ENCODE measurements around the gene KRT7. TPM values are rescaled to one million over a fixed set of nuclear protein-coding genes. Genes with fewer than 3 reads are reported as not detected.
A peak's percentile ranks its signal among the peaks of the same experiment; 100 is the strongest.

KRT7 gene
- total and polyA plus RNA-seq, 2 donors (not counting 3 experiments of a cell fraction or from before 2014, with no cell fraction given), result 120 to 293 TPM

- no TSS peak for BruUV-seq (replicated peaks)
- Histone ChIP-seq H2AFZ (ENCODE audit: low read depth, low read length) (no peak overlapping the region), H3K27ac (ENCODE audit: insufficient read depth, low read depth, low read length) (no peak overlapping the region), H3K9me3 (replicated peaks; ENCODE audit: control insufficient read depth, insufficient read depth, low read length) (no peaks in the 10 kb centered on the region), H3K4me1 (ENCODE audit: control insufficient read depth, extremely low read depth, insufficient read depth, low read length) (peaks cover 13% of the 10 kb centered on the region), H3K79me2 (ENCODE audit: control insufficient read depth, insufficient read depth, low read length) (peaks cover 2% of the 10 kb centered on the region), H3K9ac (replicated peaks; ENCODE audit: extremely low read depth, insufficient read depth, low read length) (no peak overlapping the region), H3K4me3 (replicated peaks in 1 of 3; ENCODE audit: insufficient read depth in 1 of 3, low read depth in 1 of 3, low read length in 3 of 3) (no peak overlapping the region), H3K36me3 (ENCODE audit: control insufficient read depth in 2 of 2, extremely low read depth in 1 of 2, insufficient read depth in 2 of 2, low read length in 2 of 2) (peaks cover 0 to 5% of the 10 kb centered on the region in 2 experiments), H4K20me1 (replicated peaks; ENCODE audit: control insufficient read depth, extremely low read depth, insufficient read depth, low read length) (no peaks in the 10 kb centered on the region), H3K27me3 (ENCODE audit: control insufficient read depth in 2 of 2, insufficient read depth in 2 of 2, low read length in 2 of 2) (no peaks in the 10 kb centered on the region), H3K4me2 (ENCODE audit: insufficient read depth, low read length) (no peak overlapping the region), H3K9me1 (replicated peaks; ENCODE audit: control insufficient read depth, extremely low read depth, insufficient read depth, low read length) (no peaks in the 10 kb centered on the region)
- ChIA-PET CTCF (interaction anchor here (0.9 to 2.8 kb wide), 6 partner anchors 14 to 82 kb away, joined by 3 to 10 read pairs (median 4); no protein-coding TSS in a partner anchor), POLR2A (no interaction called here)
- DNase-seq (ENCODE audit: low read depth, low spot score) (no peak), FAIRE-seq (no peak)
- intact Hi-C loops (cut with micrococcal nuclease), result no loop called here
- dilution Hi-C loops (cut with MboI; ENCODE audit: extremely low pct_ligation_motif_present, low sequenced_read_pairs), result no loop called here
- peak; percentile 44 for TF ChIP-seq POLR2A (IDR thresholded peaks at IDR 0.05; ENCODE audit: low read depth, low read length)
- no peak for TF ChIP-seq MYC (IDR thresholded peaks at IDR 0.05; ENCODE audit: low read depth, low read length)
These were observed 5.3 kb downstream of the KRT7 start for GRCh38 chr12:52238207-52238840.

- peaks cover 2% of the 10 kb centered on the region for H3K79me2 ChIP-seq (ENCODE audit: control insufficient read depth, insufficient read depth, low read length)
- H3K4me2 ChIP-seq (ENCODE audit: insufficient read depth, low read length), result no peak overlapping the region
- dilution Hi-C loops (cut with MboI; ENCODE audit: extremely low pct_ligation_motif_present, low sequenced_read_pairs), result no loop called here
- H3K4me1 ChIP-seq (ENCODE audit: control insufficient read depth, extremely low read depth, insufficient read depth, low read length), result peaks cover 21% of the 10 kb centered on the region
- intact Hi-C loops (cut with micrococcal nuclease), result no loop called here
- POLR2A ChIA-PET, result no interaction called here
- BruUV-seq (replicated peaks), result no TSS peak
- peaks cover 0 to 5% of the 10 kb centered on the region in 2 experiments for H3K36me3 ChIP-seq (ENCODE audit: control insufficient read depth in 2 of 2, extremely low read depth in 1 of 2, insufficient read depth in 2 of 2, low read length in 2 of 2)
- H3K9me3 ChIP-seq (replicated peaks; ENCODE audit: control insufficient read depth, insufficient read depth, low read length), result no peaks in the 10 kb centered on the region
- no peak overlapping the region for H2AFZ ChIP-seq (ENCODE audit: low read depth, low read length)
- H3K27me3 ChIP-seq (ENCODE audit: control insufficient read depth in 2 of 2, insufficient read depth in 2 of 2, low read length in 2 of 2), result no peaks in the 10 kb centered on the region
- H3K27ac ChIP-seq (ENCODE audit: insufficient read depth, low read depth, low read length), result no peak overlapping the region
- H3K9ac ChIP-seq (replicated peaks; ENCODE audit: extremely low read depth, insufficient read depth, low read length), result no peak overlapping the region
- no peak for DNase-seq (ENCODE audit: low read depth, low spot score)
- H3K9me1 ChIP-seq (replicated peaks; ENCODE audit: control insufficient read depth, extremely low read depth, insufficient read depth, low read length), result no peaks in the 10 kb centered on the region
- TF ChIP-seq JUN (IDR thresholded peaks at IDR 0.05; ENCODE audit: borderline replicate concordance, insufficient read depth, insufficient read length, low read depth) (no peak), EZH2 (IDR thresholded peaks at IDR 0.05; ENCODE audit: borderline replicate concordance, low read depth, low read length, severe bottlenecking) (no peak), FOS (IDR thresholded peaks at IDR 0.05; ENCODE audit: borderline replicate concordance, insufficient read depth, low read length) (no peak), POLR2A (IDR thresholded peaks at IDR 0.05; ENCODE audit: low read depth, low read length) (no peak), MYC (IDR thresholded peaks at IDR 0.05; ENCODE audit: low read depth, low read length) (no peak), GATA2 (IDR thresholded peaks at IDR 0.05; ENCODE audit: insufficient read depth, insufficient read length, low read depth, low read length) (no peak), POLR2AphosphoS5 (IDR thresholded peaks at IDR 0.05; ENCODE audit: insufficient read depth, low read depth, low read length) (no peak), MAX (IDR thresholded peaks at IDR 0.05; ENCODE audit: insufficient read depth, insufficient read length) (no peak), CTCF (IDR thresholded peaks at IDR 0.05; ENCODE audit: extremely low read depth in 1 of 2, insufficient read depth in 1 of 2, low read depth in 1 of 2, low read length in 2 of 2) (no peak)
- H4K20me1 ChIP-seq (replicated peaks; ENCODE audit: control insufficient read depth, extremely low read depth, insufficient read depth, low read length), result no peaks in the 10 kb centered on the region
- no peak for FAIRE-seq
- CTCF ChIA-PET, result interaction anchor here (0.7 to 2.8 kb wide), 5 partner anchors 17 to 82 kb away, joined by 3 to 10 read pairs (median 3); no protein-coding TSS in a partner anchor
- H3K4me3 ChIP-seq (replicated peaks in 1 of 3; ENCODE audit: insufficient read depth in 1 of 3, low read depth in 1 of 3, low read length in 3 of 3), result no peak overlapping the region
These were observed 6.0 kb downstream of the KRT7 start for GRCh38 chr12:52238916-52239646.
